Upper lobe of left lung (tissue), 6 donors: ENCODE measurements around the gene TRIM27. TPM values are rescaled to one million over a fixed set of nuclear protein-coding genes. Genes with fewer than 3 reads are reported as not detected.

Experiments
- ATAC-seq, 2 donors: fragments of 200-7000 bp; cut with Tn5 transposase; one replicate each; pipeline ENCODE4 v1.9.1; 2022; ENCODE audit warnings: mild to moderate bottlenecking in 2 of 2, moderate library complexity in 2 of 2; ENCODE audit not compliant: low FRiP score in 2 of 2
- DNase-seq, 2 donors: peaks; one replicate each; pipeline ENCODE4 v3.0.0-alpha.2; 2019 to 2020
- H3K27ac ChIP-seq, 4 donors: fragments of 200-600 bp; sonication (generic); one replicate each; pipeline ENCODE4 v1.5.1; 2016 to 2019
- H3K27me3 ChIP-seq, 4 donors: fragments of 200-600 bp; sonication (generic); one replicate each; pipeline ENCODE4 v1.5.1; 2017 to 2019
- H3K36me3 ChIP-seq, 4 donors: fragments of 200-600 bp; sonication (generic); one replicate each; pipeline ENCODE4 v1.5.1; 2016 to 2019
- H3K4me1 ChIP-seq, 4 donors: fragments of 200-600 bp; sonication (generic); one replicate each; pipeline ENCODE4 v1.5.1; 2018 to 2019
- H3K4me3 ChIP-seq, 4 donors: fragments of 200-600 bp; sonication (generic); one replicate each; pipeline ENCODE4 v1.5.1; 2017 to 2019; ENCODE audit warnings: mild to moderate bottlenecking in 2 of 4, moderate library complexity in 1 of 4
- H3K9me3 ChIP-seq, 4 donors: fragments of 200-600 bp; sonication (generic); one replicate each; pipeline ENCODE4 v1.5.1; 2018 to 2019
- EP300 ChIP-seq, 4 donors: sonication (generic); formaldehyde crosslinking; IDR thresholded peaks; one replicate each; pipeline ENCODE4 v1.5.1; 2017; ENCODE audit warnings: antibody characterized with exemption in 4 of 4, control low read depth in 2 of 4
- POLR2A ChIP-seq, 4 donors: fragments of 450-650 bp; IDR thresholded peaks; one replicate each; pipeline ENCODE4 v1.5.1; 2016 to 2017; ENCODE audit warnings: antibody characterized with exemption in 4 of 4, mild to moderate bottlenecking in 2 of 4
- POLR2AphosphoS5 ChIP-seq, 2 donors: sonication (generic); formaldehyde crosslinking; IDR thresholded peaks; one replicate each; pipeline ENCODE4 v1.5.1; 2017; ENCODE audit warnings: antibody characterized with exemption in 2 of 2
- WGBS, 2 donors: methylation state at CpG; one replicate each; pipeline ENCODE4 v1.1.5; 2017 to 2018; 5-methylcytosine and 5-hydroxymethylcytosine counted together
- total RNA-seq, 6 donors: library from RNA; depleted of rRNA in 4 of 6; stranded (reverse); fragments of >200 nt in 4 of 6; gene quantifications; one replicate each; pipeline versions ENCODE4 v1.1.0 to v1.2.1, GENCODE V29; 2016 to 2021
- TF ChIP-seq, protein P1 (sequence below), 6 experiments: fragments of 450-650 bp in 4 of 6; fragments of 200-600 bp in 2 of 6; sonication (generic) in 2 of 6; IDR thresholded peaks; one replicate each; pipeline ENCODE4 v1.5.1; 2016 to 2019; ENCODE audit warnings: antibody characterized with exemption in 6 of 6
- donor health status: DM: no; HTN: no; CAD: no; lungs with moderate emphysema.
- donor health status: DM: no; HTN: yes; CAD: no; lungs with severe emphysema.

TRIM27 gene
- total RNA-seq, 6 donors from 2014 or later = 45.8 to 90.1 (median 55.5) TPM

DNA sequence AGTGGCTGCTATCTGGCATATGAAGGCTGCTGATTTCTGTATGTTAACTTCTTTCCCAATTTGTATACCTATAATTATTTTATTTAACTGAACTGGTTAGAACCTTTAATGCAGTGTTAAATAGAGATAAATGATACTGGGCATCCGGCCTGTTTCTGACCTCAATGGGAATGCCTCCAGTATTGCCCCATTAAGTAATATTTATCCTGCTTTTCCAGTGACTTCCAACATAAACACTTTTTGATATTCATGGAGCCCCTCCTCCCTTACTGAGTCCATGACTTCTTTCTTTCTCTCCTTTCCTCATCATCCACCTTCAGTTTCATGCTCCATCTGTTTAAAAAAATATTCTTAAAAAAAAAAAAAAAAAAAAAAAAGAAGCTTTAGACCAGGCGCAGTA, 8.8 kb downstream of the TRIM27 start:
- Histone ChIP-seq H3K9me3 (no peaks in the 10 kb centered on the region), H3K27ac (no peak overlapping the region), H3K4me1 (peaks cover 0 to 14% (median 2%) of the 10 kb centered on the region in 4 donors), H3K4me3 (no peak overlapping the region), H3K36me3 (peaks cover 21 to 99% (median 72%) of the 10 kb centered on the region in 4 donors), H3K27me3 (no peaks in the 10 kb centered on the region)
- DNase-seq (no peak), ATAC-seq (no peak)
- TF ChIP-seq POLR2A (IDR thresholded peaks at IDR 0.05) (no peak), POLR2AphosphoS5 (IDR thresholded peaks at IDR 0.05) (no peak), EP300 (IDR thresholded peaks at IDR 0.05) (no peak)
- TF ChIP-seq, protein P1, sequence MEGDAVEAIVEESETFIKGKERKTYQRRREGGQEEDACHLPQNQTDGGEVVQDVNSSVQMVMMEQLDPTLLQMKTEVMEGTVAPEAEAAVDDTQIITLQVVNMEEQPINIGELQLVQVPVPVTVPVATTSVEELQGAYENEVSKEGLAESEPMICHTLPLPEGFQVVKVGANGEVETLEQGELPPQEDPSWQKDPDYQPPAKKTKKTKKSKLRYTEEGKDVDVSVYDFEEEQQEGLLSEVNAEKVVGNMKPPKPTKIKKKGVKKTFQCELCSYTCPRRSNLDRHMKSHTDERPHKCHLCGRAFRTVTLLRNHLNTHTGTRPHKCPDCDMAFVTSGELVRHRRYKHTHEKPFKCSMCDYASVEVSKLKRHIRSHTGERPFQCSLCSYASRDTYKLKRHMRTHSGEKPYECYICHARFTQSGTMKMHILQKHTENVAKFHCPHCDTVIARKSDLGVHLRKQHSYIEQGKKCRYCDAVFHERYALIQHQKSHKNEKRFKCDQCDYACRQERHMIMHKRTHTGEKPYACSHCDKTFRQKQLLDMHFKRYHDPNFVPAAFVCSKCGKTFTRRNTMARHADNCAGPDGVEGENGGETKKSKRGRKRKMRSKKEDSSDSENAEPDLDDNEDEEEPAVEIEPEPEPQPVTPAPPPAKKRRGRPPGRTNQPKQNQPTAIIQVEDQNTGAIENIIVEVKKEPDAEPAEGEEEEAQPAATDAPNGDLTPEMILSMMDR (IDR thresholded peaks at IDR 0.05) = no peak
- WGBS, 2 donors = 77 to 86% methylated on average over 2 of the region's 2 CpGs

DNA sequence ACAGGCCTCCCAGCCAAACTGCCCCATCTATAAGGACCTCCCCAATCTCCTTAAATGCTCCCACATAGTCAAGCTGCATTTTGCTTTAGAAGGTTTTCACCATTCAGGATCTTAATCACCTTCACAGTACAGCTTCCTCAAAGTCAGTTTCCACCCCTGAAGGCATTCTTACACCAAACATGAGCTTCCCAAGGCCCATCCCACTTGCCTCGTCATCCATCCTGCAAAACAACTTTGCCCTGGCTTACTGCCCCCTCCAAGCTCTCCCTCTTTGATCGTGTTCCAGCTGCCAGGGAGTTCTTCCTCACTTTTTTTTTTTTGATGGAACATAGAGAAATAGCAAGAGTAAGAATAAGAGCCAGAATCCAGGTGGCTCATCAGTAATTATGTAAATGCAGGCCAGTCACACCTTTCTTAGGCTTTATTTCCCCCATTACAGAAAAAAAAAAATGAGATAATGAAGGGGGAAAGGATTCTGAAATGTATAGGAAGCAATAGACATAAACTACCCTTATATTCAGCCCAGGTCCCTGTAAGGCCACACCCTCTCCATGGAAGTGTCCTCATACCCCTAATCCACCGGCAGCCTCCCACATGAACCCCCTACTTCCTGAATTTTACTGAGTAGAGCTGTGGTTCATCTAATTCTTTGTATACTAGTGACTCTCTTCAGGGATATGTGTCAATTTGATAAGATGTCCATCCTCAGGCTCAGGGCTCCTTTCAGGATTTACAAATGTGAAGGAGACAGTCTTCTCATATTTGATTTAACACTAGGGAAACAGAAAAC, 12.7 kb downstream of the TRIM27 start:
- H3K27ac ChIP-seq = no peak overlapping the region
- H3K4me1 ChIP-seq = peaks cover 0 to 4% (median 2%) of the 10 kb centered on the region in 4 donors
- H3K27me3 ChIP-seq = no peaks in the 10 kb centered on the region
- 57 to 69% methylated on average over 3 of the region's 3 CpGs for WGBS, 2 donors
- no peak for ATAC-seq
- TF ChIP-seq, protein P1 (IDR thresholded peaks at IDR 0.05) = no peak
- TF ChIP-seq EP300 (IDR thresholded peaks at IDR 0.05) (no peak), POLR2A (IDR thresholded peaks at IDR 0.05) (no peak), POLR2AphosphoS5 (IDR thresholded peaks at IDR 0.05) (no peak)
- H3K4me3 ChIP-seq = no peak overlapping the region
- H3K36me3 ChIP-seq = peaks cover 5 to 99% (median 54%) of the 10 kb centered on the region in 4 donors
- no peaks in the 10 kb centered on the region for H3K9me3 ChIP-seq
- DNase-seq = no peak

DNA sequence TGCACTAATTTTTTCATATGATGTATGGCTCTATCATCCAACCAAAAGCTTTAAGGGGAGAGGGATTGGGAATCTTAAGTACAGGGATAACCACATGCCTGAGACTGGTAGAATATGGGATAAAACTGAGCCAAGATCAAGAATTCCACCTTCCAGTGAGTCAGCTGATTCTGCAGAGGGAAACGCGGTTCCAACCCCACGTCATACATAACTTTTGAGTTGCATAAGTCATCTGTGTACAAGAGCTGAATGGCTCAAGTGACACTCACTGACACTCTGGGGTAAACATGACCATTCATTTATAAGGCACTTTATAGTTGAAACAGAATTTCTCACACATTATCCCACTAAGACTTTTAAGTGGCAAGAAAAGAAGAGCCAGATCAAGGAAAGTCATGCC, 16.4 kb downstream of the TRIM27 start:
- Histone ChIP-seq H3K27me3 (no peaks in the 10 kb centered on the region), H3K4me3 (no peak overlapping the region), H3K36me3 (peaks cover 10 to 100% (median 67%) of the 10 kb centered on the region in 4 donors), H3K27ac (peak overlapping the region; percentile 3 to 59 (median 41)), H3K4me1 (peaks cover 0 to 4% (median 2%) of the 10 kb centered on the region in 4 donors), H3K9me3 (no peaks in the 10 kb centered on the region)
- DNase-seq (peak in 1 of 2 donors; percentile 81), ATAC-seq (peak; percentile 63 to 74)
- WGBS, 2 donors = 36 to 93% methylated on average over 3 of the region's 3 CpGs
- TF ChIP-seq, protein P1 (IDR thresholded peaks at IDR 0.05) = no peak
- peak in 1 of 2 donors; percentile 34 for TF ChIP-seq POLR2AphosphoS5 (IDR thresholded peaks at IDR 0.05)

DNA sequence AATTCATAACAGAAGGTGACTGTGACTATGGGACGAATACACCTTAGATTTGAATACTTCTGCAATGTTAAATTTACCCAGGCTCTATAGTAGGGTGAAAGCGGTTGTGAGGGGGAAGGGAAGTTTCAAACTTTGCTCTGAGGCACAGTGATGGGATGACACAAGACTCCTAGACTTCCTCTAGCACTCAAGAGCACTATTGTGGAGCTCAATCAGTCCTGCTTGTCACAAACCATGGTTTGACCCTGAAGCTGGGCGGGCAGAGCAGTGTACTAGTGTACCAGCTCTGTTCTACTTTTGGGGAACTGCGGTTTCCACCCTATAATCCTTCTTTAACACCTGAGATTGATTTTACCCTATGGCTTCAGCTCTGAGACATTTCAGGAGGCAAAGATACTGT, 17.1 kb downstream of the TRIM27 start:
- Histone ChIP-seq H3K4me3 (no peak overlapping the region), H3K27me3 (no peaks in the 10 kb centered on the region), H3K27ac (peak overlapping the region; percentile 3 to 59 (median 41)), H3K9me3 (no peaks in the 10 kb centered on the region), H3K36me3 (peaks cover 14 to 100% (median 66%) of the 10 kb centered on the region in 4 donors), H3K4me1 (peaks cover 0 to 4% (median 2%) of the 10 kb centered on the region in 4 donors)
- DNase-seq (peak in 1 of 2 donors; percentile 35), ATAC-seq (peak; percentile 10 to 59)
- 73 to 82% methylated on average over 4 of the region's 4 CpGs for WGBS, 2 donors
- TF ChIP-seq POLR2A (IDR thresholded peaks at IDR 0.05) = no peak
- TF ChIP-seq EP300 (IDR thresholded peaks at IDR 0.05) = no peak
- TF ChIP-seq, protein P1 (IDR thresholded peaks at IDR 0.05) = no peak
- no peak for TF ChIP-seq POLR2AphosphoS5 (IDR thresholded peaks at IDR 0.05)
